HG02852 (cell line): Measurements from ENCODE around the gene FUBP1.
"Not testable (repeated sequence)": the region's sequence is repeated elsewhere in the genome, so short reads cannot be mapped to it uniquely, and the experiment has no call there.

Experiments used
- ATAC-seq: cut with Tn5 transposase; IDR thresholded peaks from one replicate; pipeline ENCODE4 v1.9.1; 2021; ENCODE audit warnings: mild to moderate bottlenecking, moderate library complexity; ENCODE audit not compliant: unreplicated experiment

The FUBP1 gene

DNA sequence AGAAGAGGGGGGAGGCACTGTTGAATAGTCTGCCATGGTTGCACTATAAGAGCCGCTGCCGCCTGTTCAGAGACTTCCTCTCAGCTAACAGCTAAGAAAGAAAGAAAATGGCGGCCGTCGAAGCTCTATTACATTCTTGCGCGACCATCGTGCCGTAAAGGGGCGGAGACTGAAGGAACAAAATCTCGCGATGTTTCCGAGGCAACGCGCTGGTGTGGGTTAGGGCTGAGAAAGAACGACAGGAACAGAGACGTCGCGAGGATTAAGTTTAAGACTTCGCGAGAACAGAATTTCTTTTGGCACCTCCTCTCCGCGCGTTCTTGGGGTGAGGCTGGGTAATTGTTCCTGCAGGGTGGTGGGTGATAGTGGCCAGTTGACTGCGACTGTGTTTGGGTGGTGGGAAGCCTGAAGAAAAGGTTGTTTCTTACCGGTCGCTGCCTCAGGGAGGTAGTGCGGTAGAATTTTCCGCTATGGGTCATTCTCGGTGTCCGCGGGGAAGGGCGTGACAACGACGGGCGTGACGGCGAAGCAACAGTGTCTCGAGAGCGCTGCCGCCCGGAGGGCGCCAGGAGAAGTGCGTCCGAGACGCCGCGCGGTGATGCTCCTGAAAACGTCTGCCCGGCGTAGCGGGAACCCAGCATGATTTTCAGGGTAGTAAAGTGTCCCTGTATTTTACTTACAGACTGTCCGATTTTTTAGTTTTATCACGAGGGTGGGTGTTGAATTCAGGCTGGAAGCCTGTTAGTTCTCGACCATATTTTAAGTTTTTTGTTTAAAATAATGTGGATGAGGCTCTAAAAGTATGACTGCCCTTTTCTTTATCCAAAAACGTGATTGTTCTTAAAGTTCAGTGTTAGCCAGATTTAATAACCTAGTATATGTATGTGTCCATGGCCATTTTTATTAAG lies at the start of gene FUBP1:
FUBP1 (minus strand) TSS at position 104 of the 908 bp plus-strand sequence; CDS start at position 36, 68 bp downstream.
- ATAC-seq = peak; percentile 73

- not testable (repeated sequence) for ATAC-seq
Observed at GRCh38 chr1:78021134-78021533, 42.3 kb upstream of the FUBP1 start.

DNA sequence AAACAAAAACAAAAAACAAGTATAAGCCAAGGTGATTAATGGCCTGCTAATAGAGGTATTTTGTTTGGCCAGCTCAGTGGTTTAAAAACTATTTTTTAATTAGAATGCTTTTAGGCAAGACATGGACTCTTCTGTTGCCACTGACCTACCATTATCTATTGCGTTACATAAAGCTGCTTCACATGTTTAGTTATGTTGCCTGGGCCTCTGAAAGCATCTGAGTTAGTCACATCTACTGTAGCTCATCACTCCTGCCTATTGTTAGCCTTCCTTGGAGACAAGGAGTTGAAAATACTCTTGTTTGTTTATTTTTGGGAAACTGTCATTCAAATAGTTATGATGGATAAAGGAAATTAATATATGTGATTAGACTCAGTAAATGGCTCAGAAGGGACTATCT lies 40.2 kb upstream of the FUBP1 start:
- no peak for ATAC-seq

- no peak for ATAC-seq
Observed at GRCh38 chr1:78015148-78015547, 36.3 kb upstream of the FUBP1 start.

DNA sequence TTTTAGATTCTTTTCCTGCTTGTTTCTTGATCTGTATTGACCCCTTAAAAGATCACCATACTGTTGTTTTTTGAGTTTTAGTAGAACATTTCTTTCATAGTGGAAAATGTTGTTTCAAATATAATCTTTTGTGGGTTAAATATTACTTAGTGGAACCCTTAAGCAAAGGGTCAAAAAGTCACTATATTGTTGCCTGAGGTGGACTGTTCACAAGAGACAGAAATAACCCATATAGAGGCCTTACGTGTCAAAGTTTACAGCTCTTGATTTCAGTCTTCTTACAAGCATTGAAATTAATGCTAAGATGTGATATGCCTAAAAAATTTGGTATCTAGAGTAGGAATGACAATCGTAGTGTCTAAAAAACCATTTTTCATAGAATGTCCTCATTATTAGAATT lies 32.2 kb upstream of the FUBP1 start:
- ATAC-seq = no peak

DNA sequence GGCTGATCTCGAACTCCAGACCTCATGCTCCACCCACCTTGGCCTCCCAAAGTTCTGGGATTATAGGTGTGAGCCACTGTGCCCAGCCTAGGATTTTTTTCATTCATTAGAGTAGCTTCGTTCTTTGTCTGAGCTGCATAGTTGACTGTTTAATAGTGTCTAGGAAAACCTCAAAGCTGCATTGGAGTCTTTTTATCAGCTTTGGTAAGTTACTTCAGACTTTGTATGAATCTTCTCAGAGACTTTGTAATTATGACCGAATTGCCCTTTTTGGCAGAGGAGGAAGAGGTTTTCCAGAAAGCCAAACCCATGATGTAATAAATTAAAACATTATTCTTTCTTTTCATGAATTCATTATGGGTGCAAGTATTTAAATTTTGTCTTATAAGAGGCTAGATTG lies 31.0 kb upstream of the FUBP1 start:
- ATAC-seq = no peak

GRCh38 chr1:78009276-78009675 lies 30.4 kb upstream of the FUBP1 start:
- no peak for ATAC-seq

- no peak for ATAC-seq
Observed at GRCh38 chr1:78007677-78008341, 28.9 kb upstream of the FUBP1 start.

DNA sequence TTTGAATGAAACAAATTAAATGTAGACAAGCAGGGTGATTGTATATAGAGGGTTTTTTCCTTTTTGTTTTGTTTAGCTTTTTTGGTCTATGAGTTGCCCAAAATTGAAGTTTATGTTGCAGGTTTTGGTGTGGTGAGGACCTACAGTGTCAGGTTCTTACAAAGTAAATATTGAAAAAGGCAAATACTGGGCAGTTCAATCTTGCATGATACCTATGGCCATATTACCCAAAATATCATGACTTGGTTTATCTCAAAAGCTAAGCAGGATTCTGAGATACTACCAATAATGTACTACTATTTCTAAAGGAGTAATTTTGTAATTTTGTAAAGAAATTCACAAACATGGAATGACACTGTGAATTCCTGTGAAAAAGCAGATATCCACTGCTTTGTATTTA lies 27.6 kb upstream of the FUBP1 start:
- no peak for ATAC-seq

DNA sequence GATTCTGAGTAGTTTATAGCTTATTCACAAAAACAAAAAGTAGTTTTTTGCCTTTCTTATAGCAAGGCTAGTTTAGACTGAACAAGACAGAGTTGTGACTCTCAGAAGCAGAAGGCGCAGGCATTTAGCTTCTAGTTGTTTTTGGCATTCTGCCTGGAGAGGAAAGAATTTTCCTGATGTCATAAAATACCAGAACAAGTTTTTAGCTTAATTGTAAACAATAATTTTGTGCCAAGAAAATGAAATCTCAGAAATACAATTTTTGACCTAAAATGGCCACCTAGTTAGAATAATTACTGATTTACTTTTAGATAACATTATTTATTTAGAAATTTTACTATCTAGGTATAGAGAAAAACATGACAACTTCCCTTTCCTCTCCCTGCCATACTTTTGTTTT lies 26.9 kb upstream of the FUBP1 start:
- ATAC-seq = no peak

DNA sequence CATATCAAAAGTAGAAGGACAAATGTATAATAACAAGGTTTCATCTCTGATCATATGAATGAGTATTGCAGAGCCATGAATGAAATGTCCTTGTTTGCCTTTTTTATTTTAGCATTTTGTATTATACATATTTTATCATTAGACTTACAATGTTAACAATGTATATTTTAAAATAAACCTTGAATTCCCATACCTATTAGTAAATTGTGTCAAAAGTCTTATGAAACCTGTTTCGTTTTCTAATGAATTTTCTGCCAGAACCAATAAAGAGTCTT lies 26.5 kb upstream of the FUBP1 start:
- no peak for ATAC-seq

DNA sequence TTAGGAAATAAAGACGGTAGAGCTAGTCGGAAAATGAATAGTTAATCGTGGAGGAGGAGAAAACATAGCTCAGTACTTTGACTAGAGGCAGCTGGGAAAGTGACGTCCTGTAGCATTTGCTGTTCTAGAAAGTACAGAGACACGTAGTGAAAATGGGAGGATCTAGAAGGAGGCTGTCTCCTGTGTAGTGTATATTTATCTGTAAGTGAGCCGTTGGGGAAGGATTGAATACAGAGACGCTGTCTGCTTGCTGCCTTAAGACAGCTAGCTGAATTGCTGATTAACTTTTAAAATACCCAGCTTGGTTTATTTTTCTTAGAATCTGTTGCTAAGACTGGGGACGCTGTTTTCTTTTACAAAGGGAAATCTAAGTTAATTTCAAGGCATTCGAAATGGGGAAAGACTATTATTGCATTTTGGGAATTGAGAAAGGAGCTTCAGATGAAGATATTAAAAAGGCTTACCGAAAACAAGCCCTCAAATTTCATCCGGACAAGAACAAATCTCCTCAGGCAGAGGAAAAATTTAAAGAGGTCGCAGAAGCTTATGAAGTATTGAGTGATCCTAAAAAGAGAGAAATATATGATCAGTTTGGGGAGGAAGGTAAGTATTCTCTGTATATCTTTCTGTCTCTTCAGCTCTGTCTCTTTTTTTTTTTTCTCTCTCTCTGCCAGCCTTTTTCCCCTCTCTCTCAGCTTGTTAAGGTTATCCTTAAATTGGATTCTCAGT lies 26.0 kb upstream of the FUBP1 start, which contains the start of gene DNAJB4:
DNAJB4 (plus strand) TSS at position 221 of the 729 bp plus-strand sequence; CDS start at position 393, 172 bp downstream.
- ATAC-seq = peak; percentile 99

DNA sequence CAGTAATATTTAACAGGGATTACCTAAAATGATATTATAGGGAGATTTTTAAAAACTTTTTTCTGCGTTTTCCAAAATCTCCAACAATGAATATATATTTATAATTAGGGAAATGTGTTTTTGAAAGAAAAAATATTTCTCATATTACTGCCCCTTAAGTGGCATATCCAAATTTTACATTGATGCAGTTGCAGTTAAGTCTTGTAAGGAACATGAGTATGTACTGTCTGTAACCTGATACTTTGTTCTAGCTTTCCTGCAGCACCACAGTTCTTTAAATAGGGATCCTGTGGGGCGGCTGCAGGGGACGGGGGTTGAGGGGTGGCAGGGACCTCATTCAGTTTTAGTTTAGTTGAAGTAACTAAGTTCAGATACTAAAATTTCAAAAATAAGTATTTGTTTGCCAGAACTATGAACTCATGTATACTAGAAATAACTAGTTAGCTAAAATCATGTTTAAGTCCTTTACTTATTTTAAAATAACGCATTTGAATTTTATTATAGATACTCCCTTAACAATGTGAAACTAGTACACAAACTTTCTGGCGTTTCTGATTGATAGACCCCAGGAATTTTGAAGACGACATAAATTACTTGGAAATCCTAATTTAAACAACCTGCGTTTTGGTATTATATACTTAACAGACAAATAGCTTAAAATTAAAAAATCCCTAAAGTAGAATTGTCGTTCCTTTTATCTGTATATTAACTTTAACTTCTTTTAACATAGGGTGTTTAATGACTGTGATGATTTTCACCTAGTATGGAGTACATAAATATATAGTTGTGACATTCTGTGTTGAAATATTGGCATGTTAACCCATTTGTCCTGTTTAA lies 25.2 kb upstream of the FUBP1 start:
- ATAC-seq = peak; percentile 44

DNA sequence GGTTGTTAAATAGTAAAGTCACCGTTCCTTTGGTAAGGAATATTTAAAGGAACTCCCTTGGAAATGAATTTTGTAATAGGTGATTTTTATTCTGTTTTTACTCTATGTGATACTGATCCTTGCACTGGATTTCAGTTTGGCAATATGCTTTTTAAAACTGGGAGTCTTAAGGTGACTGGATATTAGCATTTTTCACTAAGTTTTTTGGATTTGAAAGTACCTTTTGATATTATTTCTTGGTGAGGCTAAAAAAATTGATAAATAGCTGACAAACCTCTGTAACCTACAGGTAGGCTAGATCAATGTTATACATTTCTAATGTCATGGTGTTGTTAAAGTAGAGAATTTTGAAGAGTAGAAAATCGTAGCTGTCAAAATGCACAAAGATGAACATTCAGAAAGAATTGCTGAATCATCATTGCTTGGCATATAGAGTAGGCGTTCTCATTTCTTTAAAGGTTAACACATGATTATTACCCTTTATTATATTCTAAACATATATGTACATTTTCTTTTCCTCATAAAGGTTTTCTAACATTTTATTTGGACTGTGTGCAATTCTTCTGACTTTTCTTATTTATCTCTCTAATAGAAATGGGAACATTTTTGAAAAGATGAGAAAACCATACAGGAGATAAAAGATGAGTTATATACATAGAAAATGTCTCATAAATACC lies 24.3 kb upstream of the FUBP1 start:
- no peak for ATAC-seq

DNA sequence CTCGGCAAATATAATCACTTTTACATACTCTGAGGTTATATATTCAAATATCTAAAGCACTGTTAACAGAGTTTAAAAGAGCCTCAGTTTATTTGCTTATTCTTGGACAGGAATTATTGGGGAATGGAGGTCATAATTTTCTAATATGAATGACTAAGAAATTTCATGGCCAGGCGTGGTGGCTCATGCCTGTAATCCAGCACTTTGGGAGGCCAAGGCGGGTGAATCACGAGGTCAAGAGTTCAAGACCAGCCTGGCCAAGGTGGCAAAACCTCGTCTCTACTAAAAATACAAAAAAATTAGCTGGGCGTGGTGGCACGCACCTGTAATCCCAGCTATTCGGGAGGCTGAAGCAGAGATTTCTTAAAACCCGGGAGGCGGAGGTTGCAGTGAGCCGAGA lies 21.7 kb upstream of the FUBP1 start:
- not testable (repeated sequence) for ATAC-seq

- no peak for ATAC-seq
Observed at GRCh38 chr1:77996734-77997133, 17.9 kb upstream of the FUBP1 start.

- ATAC-seq = no peak
Observed at GRCh38 chr1:77994117-77994705, 15.3 kb upstream of the FUBP1 start.

DNA sequence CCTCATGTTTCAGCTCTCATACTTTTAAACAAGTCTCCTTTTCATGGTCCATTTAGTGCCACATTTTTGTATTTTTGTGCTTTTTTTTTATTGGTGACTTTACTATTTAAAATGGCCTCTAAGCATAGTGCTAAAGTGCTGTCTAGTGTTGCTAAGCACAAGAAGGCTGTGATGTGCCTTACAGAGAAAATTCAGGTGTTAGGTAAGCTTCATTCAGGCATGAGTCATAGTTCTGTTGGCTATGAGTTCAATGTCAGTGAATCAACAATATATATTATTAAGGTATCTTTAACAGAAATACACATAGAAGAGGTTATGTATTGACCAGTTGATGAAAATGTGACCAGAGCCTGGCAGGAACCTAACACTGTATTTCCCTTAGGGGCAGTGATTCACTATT lies 12.8 kb upstream of the FUBP1 start:
- no peak for ATAC-seq

DNA sequence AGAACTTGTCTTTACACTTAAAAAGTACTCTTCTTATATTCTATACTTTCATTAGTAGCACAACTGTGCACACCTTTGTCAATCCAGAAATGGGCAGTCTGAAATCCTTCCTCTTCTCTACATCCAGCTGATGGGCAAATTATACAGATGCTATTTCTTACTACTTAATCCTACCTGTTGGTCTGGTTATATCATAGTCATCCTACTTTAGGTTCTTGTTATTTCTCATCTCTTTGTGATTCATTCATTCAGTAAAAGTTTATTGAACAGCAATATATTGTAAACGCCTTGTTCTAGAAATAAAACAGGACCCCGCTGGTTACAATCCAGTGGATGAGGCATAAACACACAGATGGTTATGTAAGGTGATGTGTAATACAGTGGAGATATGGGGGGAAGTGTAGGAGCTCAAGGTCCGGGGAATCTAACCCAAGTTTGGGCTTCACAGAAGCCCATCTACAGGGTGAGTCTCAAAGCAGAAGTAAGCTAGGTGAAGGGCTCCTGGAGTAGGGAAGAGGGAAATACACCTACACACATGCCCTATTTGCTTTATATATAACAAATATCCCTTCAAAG lies 11.8 kb upstream of the FUBP1 start:
- no peak for ATAC-seq
